Activated CD4-positive, alpha-beta T cell treated with anti-CD3 and anti-CD28 coated beads, Interleukin-2, amount 10 ng/mL, durations not matched to agents 24 days and 14 days (primary cell): ENCODE measurements around the gene BANF2. TPM values are rescaled to one million over a fixed set of nuclear protein-coding genes. Genes with fewer than 3 reads are reported as not detected.

Experiments
- DNase-seq: peaks from one replicate; pipeline ENCODE4 v3.0.0; 2022
- H3K27ac Mint-ChIP-seq: one replicate; pipeline ENCODE4 v1.8.0; 2022; ENCODE audit warnings: mild to moderate bottlenecking, mixed read lengths
- H3K27me3 Mint-ChIP-seq: one replicate; pipeline ENCODE4 v1.8.0; 2022; ENCODE audit warnings: mixed read lengths
- H3K36me3 Mint-ChIP-seq: one replicate; pipeline ENCODE4 v1.8.0; 2022; ENCODE audit warnings: low read depth, mild to moderate bottlenecking, mixed read lengths
- H3K4me1 Mint-ChIP-seq: one replicate; pipeline ENCODE4 v1.8.0; 2021; ENCODE audit warnings: mixed read lengths
- H3K4me3 Mint-ChIP-seq: one replicate; pipeline ENCODE4 v1.8.0; 2022; ENCODE audit warnings: mild to moderate bottlenecking, moderate library complexity, mixed read lengths
- H3K9me3 Mint-ChIP-seq: one replicate; pipeline ENCODE4 v1.8.0; 2021; ENCODE audit warnings: mixed read lengths
- intact Hi-C: fragments of 100-400 bp; cut with micrococcal nuclease; formaldehyde crosslinking; loops from one replicate; pipeline ENCODE4 v1.15.1; 2023
- total RNA-seq: library from RNA; stranded (reverse); gene quantifications from 2 replicates; pipeline ENCODE4 v1.2.3, GENCODE V29; 2022

Gene BANF2
- total RNA-seq, 1 donor from 2014 or later, result not detected

GRCh38 chr20:17682103-17682888, 17.5 kb upstream of the BANF2 start, which contains the start of gene RRBP1:
TSS of gene RRBP1 (minus strand) at chr20:17682242. CDS start at chr20:17660507, 21,735 bp downstream.
- H3K27ac Mint-ChIP-seq, result peak within 1 kb of the TSS; percentile 92
- intact Hi-C loops, result loop anchor here (1.0 to 10.0 kb wide), 11 partner anchors 115 to 1110 kb away; partner anchors contain the start of genes DTD1, KAT14, MGME1 and PET117
- H3K9me3 Mint-ChIP-seq, result no peaks in the 10 kb centered on the region
- peaks cover 39% of the 10 kb centered on the region for H3K27me3 Mint-ChIP-seq
- H3K36me3 Mint-ChIP-seq, result peaks cover 9% of the 10 kb centered on the region
- DNase-seq, result peak; percentile 99
- H3K4me3 Mint-ChIP-seq, result peak within 1 kb of the TSS; percentile 90
- peaks cover 19% of the 10 kb centered on the region for H3K4me1 Mint-ChIP-seq

GRCh38 chr20:17682889-17683198, 16.9 kb upstream of the BANF2 start:
- no peak for DNase-seq
- Mint-ChIP-seq H3K27me3 (peaks cover 44% of the 10 kb centered on the region), H3K27ac (peak overlapping the region; percentile 74), H3K36me3 (peaks cover 9% of the 10 kb centered on the region), H3K4me1 (peaks cover 19% of the 10 kb centered on the region), H3K4me3 (peak overlapping the region; percentile 90), H3K9me3 (no peaks in the 10 kb centered on the region)
- intact Hi-C loops, result loop anchor here (1.0 to 10.0 kb wide), 11 partner anchors 116 to 1109 kb away; partner anchors contain the start of genes DTD1, KAT14, MGME1 and PET117

GRCh38 chr20:17683218-17684076, 16.3 kb upstream of the BANF2 start:
- H3K27ac Mint-ChIP-seq, result no peak overlapping the region
- peaks cover 7% of the 10 kb centered on the region for H3K36me3 Mint-ChIP-seq
- H3K27me3 Mint-ChIP-seq, result peaks cover 49% of the 10 kb centered on the region
- intact Hi-C loops, result loop anchor here (2.0 to 10.0 kb wide), 7 partner anchors 116 to 1109 kb away; partner anchors contain the start of genes DTD1, KAT14, PET117 and ZNF133
- DNase-seq, result no peak
- peaks cover 19% of the 10 kb centered on the region for H3K4me1 Mint-ChIP-seq
- H3K9me3 Mint-ChIP-seq, result no peaks in the 10 kb centered on the region
- peak overlapping the region; percentile 72 for H3K4me3 Mint-ChIP-seq

GRCh38 chr20:17684077-17684888, 15.5 kb upstream of the BANF2 start:
- Mint-ChIP-seq H3K27me3 (peaks cover 52% of the 10 kb centered on the region), H3K27ac (no peak overlapping the region), H3K36me3 (peaks cover 6% of the 10 kb centered on the region), H3K9me3 (no peaks in the 10 kb centered on the region), H3K4me3 (no peak overlapping the region), H3K4me1 (peaks cover 16% of the 10 kb centered on the region)
- intact Hi-C loops, result loop anchor here (5.0 to 10.0 kb wide), 6 partner anchors 117 to 1108 kb away; partner anchors contain the start of genes DTD1, KAT14, PET117 and ZNF133
- no peak for DNase-seq

- DNase-seq, result no peak
- intact Hi-C loops, result loop anchor here (10.0 kb wide), 1 partner anchor 960 kb away; no protein-coding TSS in a partner anchor
- H3K36me3 Mint-ChIP-seq, result no peaks in the 10 kb centered on the region
- peaks cover 9% of the 10 kb centered on the region for H3K4me1 Mint-ChIP-seq
- H3K4me3 Mint-ChIP-seq, result no peak overlapping the region
- no peak overlapping the region for H3K27ac Mint-ChIP-seq
- H3K27me3 Mint-ChIP-seq, result peaks cover 57% of the 10 kb centered on the region
- H3K9me3 Mint-ChIP-seq, result no peaks in the 10 kb centered on the region
Measured at GRCh38 chr20:17685168-17685567, 14.6 kb upstream of the BANF2 start.

- Mint-ChIP-seq H3K4me3 (no peak overlapping the region), H3K27ac (no peak overlapping the region), H3K9me3 (no peaks in the 10 kb centered on the region), H3K36me3 (no peaks in the 10 kb centered on the region), H3K4me1 (peaks cover 4% of the 10 kb centered on the region), H3K27me3 (peaks cover 73% of the 10 kb centered on the region)
- intact Hi-C loops, result loop anchor here (10.0 kb wide), 1 partner anchor 963 kb away; no protein-coding TSS in a partner anchor
- no peak for DNase-seq
Measured at GRCh38 chr20:17687800-17688199, 12.0 kb upstream of the BANF2 start.

- Mint-ChIP-seq H3K27me3 (peaks cover 66% of the 10 kb centered on the region), H3K4me3 (no peak overlapping the region), H3K9me3 (no peaks in the 10 kb centered on the region), H3K4me1 (no peaks in the 10 kb centered on the region), H3K36me3 (no peaks in the 10 kb centered on the region), H3K27ac (no peak overlapping the region)
- DNase-seq, result no peak
- intact Hi-C loops, result loop anchor here (10.0 kb wide), 1 partner anchor 964 kb away; no protein-coding TSS in a partner anchor
Measured at GRCh38 chr20:17688965-17689364, 10.8 kb upstream of the BANF2 start.

- Mint-ChIP-seq H3K36me3 (no peaks in the 10 kb centered on the region), H3K4me3 (no peak overlapping the region), H3K9me3 (no peaks in the 10 kb centered on the region), H3K27ac (no peak overlapping the region), H3K27me3 (peaks cover 58% of the 10 kb centered on the region), H3K4me1 (no peaks in the 10 kb centered on the region)
- intact Hi-C loops, result no loop called here
- DNase-seq, result no peak
Measured at GRCh38 chr20:17690144-17690543, 9.6 kb upstream of the BANF2 start.

- Mint-ChIP-seq H3K27ac (no peak overlapping the region), H3K9me3 (no peaks in the 10 kb centered on the region), H3K27me3 (peaks cover 49% of the 10 kb centered on the region), H3K36me3 (no peaks in the 10 kb centered on the region), H3K4me3 (no peak overlapping the region), H3K4me1 (no peaks in the 10 kb centered on the region)
- DNase-seq, result no peak
- intact Hi-C loops, result no loop called here
Measured at GRCh38 chr20:17691758-17692157, 8.0 kb upstream of the BANF2 start.

GRCh38 chr20:17693444-17694001, 6.2 kb upstream of the BANF2 start:
- H3K4me3 Mint-ChIP-seq, result no peak overlapping the region
- no peak overlapping the region for H3K27ac Mint-ChIP-seq
- no peaks in the 10 kb centered on the region for H3K4me1 Mint-ChIP-seq
- H3K27me3 Mint-ChIP-seq, result peaks cover 33% of the 10 kb centered on the region
- H3K36me3 Mint-ChIP-seq, result no peaks in the 10 kb centered on the region
- H3K9me3 Mint-ChIP-seq, result no peaks in the 10 kb centered on the region
- intact Hi-C loops, result no loop called here
- no peak for DNase-seq

- peaks cover 26% of the 10 kb centered on the region for H3K27me3 Mint-ChIP-seq
- H3K4me3 Mint-ChIP-seq, result no peak overlapping the region
- intact Hi-C loops, result no loop called here
- no peaks in the 10 kb centered on the region for H3K4me1 Mint-ChIP-seq
- no peak for DNase-seq
- no peaks in the 10 kb centered on the region for H3K9me3 Mint-ChIP-seq
- H3K27ac Mint-ChIP-seq, result no peak overlapping the region
- no peaks in the 10 kb centered on the region for H3K36me3 Mint-ChIP-seq
Measured at GRCh38 chr20:17694767-17695166, 5.0 kb upstream of the BANF2 start.

- Mint-ChIP-seq H3K27me3 (peaks cover 17% of the 10 kb centered on the region), H3K4me3 (no peak overlapping the region), H3K9me3 (no peaks in the 10 kb centered on the region), H3K4me1 (no peaks in the 10 kb centered on the region), H3K27ac (no peak overlapping the region), H3K36me3 (no peaks in the 10 kb centered on the region)
- no peak for DNase-seq
- intact Hi-C loops, result no loop called here
Measured at GRCh38 chr20:17696287-17696686, 3.5 kb upstream of the BANF2 start.

- H3K36me3 Mint-ChIP-seq, result no peaks in the 10 kb centered on the region
- no peaks in the 10 kb centered on the region for H3K9me3 Mint-ChIP-seq
- H3K27me3 Mint-ChIP-seq, result peaks cover 9% of the 10 kb centered on the region
- H3K27ac Mint-ChIP-seq, result no peak overlapping the region
- intact Hi-C loops, result no loop called here
- no peaks in the 10 kb centered on the region for H3K4me1 Mint-ChIP-seq
- H3K4me3 Mint-ChIP-seq, result no peak overlapping the region
- no peak for DNase-seq
Measured at GRCh38 chr20:17697171-17697570, 2.6 kb upstream of the BANF2 start.
